DND-41 (cell line): Measurements from ENCODE around the gene ATF6.

Experiments used
- ATAC-seq: fragments of 200-7000 bp; cut with Tn5 transposase; 3 replicates; pipeline ENCODE4 v1.9.1; 2021; ENCODE audit warnings: low read depth; ENCODE audit not compliant: insufficient read depth
- DNase-seq: peaks from one replicate; pipeline ENCODE4 v3.0.0-alpha.2; 2020
- H2AFZ ChIP-seq: 2 replicates; pipeline ENCODE4 v1.6.0; 2012; ENCODE audit warnings: low read depth, low read length
- H3K27ac ChIP-seq: 2 replicates; pipeline ENCODE4 v1.5.1; 2012; ENCODE audit warnings: low read length, inconsistent platforms
- H3K27me3 ChIP-seq: fragments of 200-600 bp; sonication (generic); 2 replicates; pipeline ENCODE4 v1.6.0; 2012; ENCODE audit warnings: low read length, mild to moderate bottlenecking, inconsistent platforms; ENCODE audit not compliant: insufficient read depth, poor library complexity
- H3K36me3 ChIP-seq: 2 replicates; pipeline ENCODE4 v1.5.1; 2012; ENCODE audit warnings: low read length, inconsistent platforms; ENCODE audit not compliant: insufficient read depth
- H3K4me1 ChIP-seq: 2 replicates; pipeline ENCODE4 v1.5.1; 2012; ENCODE audit warnings: mild to moderate bottlenecking, low read length; ENCODE audit not compliant: insufficient read depth
- H3K4me2 ChIP-seq: 2 replicates; pipeline ENCODE4 v1.6.0; 2012; ENCODE audit warnings: mild to moderate bottlenecking, moderate library complexity, low read length, inconsistent platforms; ENCODE audit not compliant: insufficient read depth
- H3K4me3 ChIP-seq, 2 experiments: fragments of 200-600 bp in 1 of 2; shearing (Covaris generic) in 1 of 2; 2 replicates each; pipeline ENCODE4 v1.5.1; 2012 to 2016; ENCODE audit warnings: inconsistent platforms in 2 of 2, low read length in 2 of 2, mild to moderate bottlenecking in 2 of 2, low read depth in 1 of 2, moderate library complexity in 1 of 2
- H3K79me2 ChIP-seq: 2 replicates; pipeline ENCODE4 v1.6.0; 2012; ENCODE audit warnings: low read length, inconsistent platforms; ENCODE audit not compliant: insufficient read depth
- H3K9ac ChIP-seq: 2 replicates; pipeline ENCODE4 v1.6.0; 2012; ENCODE audit warnings: low read depth, mild to moderate bottlenecking, inconsistent platforms, low read length, moderate library complexity
- H3K9me3 ChIP-seq: 2 replicates; pipeline ENCODE4 v1.5.1; 2012; ENCODE audit warnings: low read length, moderate library complexity, mild to moderate bottlenecking, inconsistent platforms; ENCODE audit not compliant: insufficient read depth, severe bottlenecking
- H4K20me1 ChIP-seq: 2 replicates; pipeline ENCODE4 v1.6.0; 2012; ENCODE audit warnings: low read length; ENCODE audit not compliant: insufficient read depth
- EZH2 ChIP-seq: IDR thresholded peaks from 3 replicates; pipeline ENCODE4 v1.6.1; 2012; ENCODE audit warnings: borderline replicate concordance, low read depth, mild to moderate bottlenecking, moderate library complexity, low read length, inconsistent platforms; ENCODE audit not compliant: severe bottlenecking
- TF ChIP-seq, protein P1 (sequence below): IDR thresholded peaks from 2 replicates; pipeline ENCODE4 v1.5.1; 2012; ENCODE audit warnings: borderline replicate concordance, low read length, moderate library complexity, mild to moderate bottlenecking; ENCODE audit not compliant: poor library complexity, severe bottlenecking; ENCODE audit errors: extremely low read depth

The ATF6 gene, protein sequence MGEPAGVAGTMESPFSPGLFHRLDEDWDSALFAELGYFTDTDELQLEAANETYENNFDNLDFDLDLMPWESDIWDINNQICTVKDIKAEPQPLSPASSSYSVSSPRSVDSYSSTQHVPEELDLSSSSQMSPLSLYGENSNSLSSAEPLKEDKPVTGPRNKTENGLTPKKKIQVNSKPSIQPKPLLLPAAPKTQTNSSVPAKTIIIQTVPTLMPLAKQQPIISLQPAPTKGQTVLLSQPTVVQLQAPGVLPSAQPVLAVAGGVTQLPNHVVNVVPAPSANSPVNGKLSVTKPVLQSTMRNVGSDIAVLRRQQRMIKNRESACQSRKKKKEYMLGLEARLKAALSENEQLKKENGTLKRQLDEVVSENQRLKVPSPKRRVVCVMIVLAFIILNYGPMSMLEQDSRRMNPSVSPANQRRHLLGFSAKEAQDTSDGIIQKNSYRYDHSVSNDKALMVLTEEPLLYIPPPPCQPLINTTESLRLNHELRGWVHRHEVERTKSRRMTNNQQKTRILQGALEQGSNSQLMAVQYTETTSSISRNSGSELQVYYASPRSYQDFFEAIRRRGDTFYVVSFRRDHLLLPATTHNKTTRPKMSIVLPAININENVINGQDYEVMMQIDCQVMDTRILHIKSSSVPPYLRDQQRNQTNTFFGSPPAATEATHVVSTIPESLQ

GRCh38 chr1:161766102-161766981 lies at the start of gene ATF6:
ATF6 (plus strand) TSS chr1:161766320; CDS start chr1:161766361, 41 bp downstream.
- DNase-seq (peak; percentile 86), ATAC-seq (peak; percentile 77)
- H3K27me3 ChIP-seq: no peaks in the 10 kb centered on the region
- H3K4me2 ChIP-seq: peak within 1 kb of the TSS; percentile 88
- no peaks in the 10 kb centered on the region; the same call in 1 of the 2 replicates for H3K36me3 ChIP-seq
- no peaks in the 10 kb centered on the region for H3K9me3 ChIP-seq
- H3K79me2 ChIP-seq: peaks cover 56% of the 10 kb centered on the region
- peak within 1 kb of the TSS; percentile 85 to 98 for H3K4me3 ChIP-seq
- 0 out of 2 replicates have a peak, but pooled peaks cover 3% of the 10 kb centered on the region for H4K20me1 ChIP-seq
- peak within 1 kb of the TSS; percentile 97 for H2AFZ ChIP-seq
- TF ChIP-seq, protein P1, sequence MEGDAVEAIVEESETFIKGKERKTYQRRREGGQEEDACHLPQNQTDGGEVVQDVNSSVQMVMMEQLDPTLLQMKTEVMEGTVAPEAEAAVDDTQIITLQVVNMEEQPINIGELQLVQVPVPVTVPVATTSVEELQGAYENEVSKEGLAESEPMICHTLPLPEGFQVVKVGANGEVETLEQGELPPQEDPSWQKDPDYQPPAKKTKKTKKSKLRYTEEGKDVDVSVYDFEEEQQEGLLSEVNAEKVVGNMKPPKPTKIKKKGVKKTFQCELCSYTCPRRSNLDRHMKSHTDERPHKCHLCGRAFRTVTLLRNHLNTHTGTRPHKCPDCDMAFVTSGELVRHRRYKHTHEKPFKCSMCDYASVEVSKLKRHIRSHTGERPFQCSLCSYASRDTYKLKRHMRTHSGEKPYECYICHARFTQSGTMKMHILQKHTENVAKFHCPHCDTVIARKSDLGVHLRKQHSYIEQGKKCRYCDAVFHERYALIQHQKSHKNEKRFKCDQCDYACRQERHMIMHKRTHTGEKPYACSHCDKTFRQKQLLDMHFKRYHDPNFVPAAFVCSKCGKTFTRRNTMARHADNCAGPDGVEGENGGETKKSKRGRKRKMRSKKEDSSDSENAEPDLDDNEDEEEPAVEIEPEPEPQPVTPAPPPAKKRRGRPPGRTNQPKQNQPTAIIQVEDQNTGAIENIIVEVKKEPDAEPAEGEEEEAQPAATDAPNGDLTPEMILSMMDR: no peak
- TF ChIP-seq EZH2: no peak
- peak within 1 kb of the TSS; percentile 96 for H3K27ac ChIP-seq
- peaks cover 56% of the 10 kb centered on the region for H3K4me1 ChIP-seq
- peak within 1 kb of the TSS; percentile 97 for H3K9ac ChIP-seq

DNA sequence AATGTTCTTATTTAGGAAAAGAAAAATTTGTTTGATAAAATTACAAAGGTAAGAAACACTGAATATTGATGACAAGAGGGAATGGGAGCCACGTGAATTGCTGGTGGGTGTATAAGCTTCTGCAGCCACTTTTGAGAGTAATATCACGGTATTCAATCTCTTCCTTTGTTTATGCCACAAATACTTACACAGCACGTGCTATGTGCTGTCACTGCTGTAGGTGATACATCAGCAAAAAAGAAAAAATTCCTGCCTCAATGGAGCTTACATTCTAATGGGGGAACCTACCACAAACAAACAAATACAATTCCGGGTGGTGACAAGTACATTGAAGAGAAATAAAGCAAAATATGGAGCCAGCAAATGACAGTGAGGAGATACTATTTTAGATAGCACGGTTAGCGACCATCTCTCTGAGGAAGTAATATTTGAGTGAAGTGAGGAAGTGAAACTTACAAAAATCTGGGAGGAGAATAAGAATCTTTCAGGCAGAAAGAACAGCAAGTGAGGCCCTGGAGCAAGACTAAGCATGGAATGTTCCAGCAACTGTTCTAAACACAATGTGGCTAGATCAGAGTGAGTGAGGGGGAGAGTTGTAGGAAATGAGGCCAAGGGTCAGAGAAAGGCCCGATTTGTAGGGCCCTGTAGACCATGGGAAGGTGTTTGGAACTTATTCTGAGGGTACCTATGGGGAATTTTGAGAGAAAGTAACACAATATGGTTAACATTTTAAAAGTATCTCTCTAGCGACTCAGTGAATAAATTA lies 47.4 kb upstream of the ATF6 start:
- DNase-seq (no peak), ATAC-seq (no peak)
- no peak overlapping the region for H3K27ac ChIP-seq
- H3K9ac ChIP-seq: no peak overlapping the region
- no peak overlapping the region for H2AFZ ChIP-seq
- H3K27me3 ChIP-seq: peaks cover 44% of the 10 kb centered on the region
- no peak overlapping the region for H3K4me2 ChIP-seq
- no peaks in the 10 kb centered on the region for H4K20me1 ChIP-seq
- TF ChIP-seq, protein P1: no peak
- TF ChIP-seq EZH2: no peak
- H3K4me1 ChIP-seq: no peaks in the 10 kb centered on the region
- H3K36me3 ChIP-seq: no peaks in the 10 kb centered on the region
- H3K79me2 ChIP-seq: no peaks in the 10 kb centered on the region
- H3K9me3 ChIP-seq: no peaks in the 10 kb centered on the region
- H3K4me3 ChIP-seq: no peak overlapping the region

GRCh38 chr1:161719325-161719611 lies 46.9 kb upstream of the ATF6 start:
- no peak overlapping the region for H3K27ac ChIP-seq
- TF ChIP-seq, protein P1: no peak
- TF ChIP-seq EZH2: no peak
- no peaks in the 10 kb centered on the region for H4K20me1 ChIP-seq
- H3K4me3 ChIP-seq: no peak overlapping the region
- no peak overlapping the region for H2AFZ ChIP-seq
- DNase-seq (no peak), ATAC-seq (no peak)
- peaks cover 44% of the 10 kb centered on the region for H3K27me3 ChIP-seq
- no peak overlapping the region for H3K9ac ChIP-seq
- H3K9me3 ChIP-seq: no peaks in the 10 kb centered on the region
- H3K79me2 ChIP-seq: no peaks in the 10 kb centered on the region
- H3K4me1 ChIP-seq: no peaks in the 10 kb centered on the region
- no peak overlapping the region for H3K4me2 ChIP-seq
- no peaks in the 10 kb centered on the region for H3K36me3 ChIP-seq
